ENCODE data around the gene CALN1.

DNA sequence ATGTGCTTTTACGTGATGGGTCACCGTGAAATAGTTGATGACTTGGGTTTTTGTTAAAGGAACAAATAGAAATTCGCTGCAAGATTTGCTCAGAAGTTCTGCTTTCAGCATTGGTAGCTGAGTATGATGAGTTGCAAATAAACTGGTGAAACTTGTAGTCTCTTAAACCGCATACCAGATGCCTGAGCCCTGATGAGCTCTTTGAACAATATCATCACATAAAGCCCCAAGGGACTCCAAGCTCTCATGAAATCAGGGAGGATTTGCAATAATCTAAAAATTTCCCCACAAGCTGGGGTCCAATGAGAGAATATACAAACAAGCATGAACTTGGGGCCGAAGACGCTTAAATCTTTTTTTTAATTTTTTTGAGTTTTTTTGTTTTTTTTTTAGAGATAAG is 312.4 kb downstream of the CALN1 start:
- TF ChIP-seq, protein P1, sequence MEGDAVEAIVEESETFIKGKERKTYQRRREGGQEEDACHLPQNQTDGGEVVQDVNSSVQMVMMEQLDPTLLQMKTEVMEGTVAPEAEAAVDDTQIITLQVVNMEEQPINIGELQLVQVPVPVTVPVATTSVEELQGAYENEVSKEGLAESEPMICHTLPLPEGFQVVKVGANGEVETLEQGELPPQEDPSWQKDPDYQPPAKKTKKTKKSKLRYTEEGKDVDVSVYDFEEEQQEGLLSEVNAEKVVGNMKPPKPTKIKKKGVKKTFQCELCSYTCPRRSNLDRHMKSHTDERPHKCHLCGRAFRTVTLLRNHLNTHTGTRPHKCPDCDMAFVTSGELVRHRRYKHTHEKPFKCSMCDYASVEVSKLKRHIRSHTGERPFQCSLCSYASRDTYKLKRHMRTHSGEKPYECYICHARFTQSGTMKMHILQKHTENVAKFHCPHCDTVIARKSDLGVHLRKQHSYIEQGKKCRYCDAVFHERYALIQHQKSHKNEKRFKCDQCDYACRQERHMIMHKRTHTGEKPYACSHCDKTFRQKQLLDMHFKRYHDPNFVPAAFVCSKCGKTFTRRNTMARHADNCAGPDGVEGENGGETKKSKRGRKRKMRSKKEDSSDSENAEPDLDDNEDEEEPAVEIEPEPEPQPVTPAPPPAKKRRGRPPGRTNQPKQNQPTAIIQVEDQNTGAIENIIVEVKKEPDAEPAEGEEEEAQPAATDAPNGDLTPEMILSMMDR (IDR thresholded peaks at IDR 0.05; ENCODE audit: low read depth, low read length): no peak
- no peak for TF ChIP-seq EZH2phosphoT487 (IDR thresholded peaks at IDR 0.05; ENCODE audit: low read depth)
